ENCODE measurements around the gene ASPDH.
"Not testable (repeated sequence)": the region's sequence is repeated elsewhere in the genome, so short reads cannot be mapped to it uniquely, and the experiment has no call there.

DNA sequence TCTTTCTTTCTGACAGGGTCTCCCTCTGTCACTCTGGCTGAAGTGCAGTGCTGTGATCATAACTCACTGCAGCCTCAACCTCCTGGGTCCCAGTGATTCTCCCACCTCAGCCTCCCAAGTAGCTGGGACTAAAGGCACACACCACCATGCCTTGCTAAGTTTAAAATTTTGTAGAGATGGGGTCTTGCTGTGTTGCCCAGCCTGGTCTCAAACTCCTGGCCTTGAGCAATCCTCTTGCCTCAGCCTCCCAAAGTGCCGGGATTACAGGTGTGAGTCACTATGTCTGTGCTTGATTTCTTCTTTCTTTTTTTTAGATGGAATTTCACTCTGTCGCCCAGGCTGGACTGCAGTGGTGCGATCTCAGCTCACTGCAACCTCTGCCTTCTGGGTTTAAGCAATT lies 14.3 kb upstream of the ASPDH start:
- TF ChIP-seq, protein P1, sequence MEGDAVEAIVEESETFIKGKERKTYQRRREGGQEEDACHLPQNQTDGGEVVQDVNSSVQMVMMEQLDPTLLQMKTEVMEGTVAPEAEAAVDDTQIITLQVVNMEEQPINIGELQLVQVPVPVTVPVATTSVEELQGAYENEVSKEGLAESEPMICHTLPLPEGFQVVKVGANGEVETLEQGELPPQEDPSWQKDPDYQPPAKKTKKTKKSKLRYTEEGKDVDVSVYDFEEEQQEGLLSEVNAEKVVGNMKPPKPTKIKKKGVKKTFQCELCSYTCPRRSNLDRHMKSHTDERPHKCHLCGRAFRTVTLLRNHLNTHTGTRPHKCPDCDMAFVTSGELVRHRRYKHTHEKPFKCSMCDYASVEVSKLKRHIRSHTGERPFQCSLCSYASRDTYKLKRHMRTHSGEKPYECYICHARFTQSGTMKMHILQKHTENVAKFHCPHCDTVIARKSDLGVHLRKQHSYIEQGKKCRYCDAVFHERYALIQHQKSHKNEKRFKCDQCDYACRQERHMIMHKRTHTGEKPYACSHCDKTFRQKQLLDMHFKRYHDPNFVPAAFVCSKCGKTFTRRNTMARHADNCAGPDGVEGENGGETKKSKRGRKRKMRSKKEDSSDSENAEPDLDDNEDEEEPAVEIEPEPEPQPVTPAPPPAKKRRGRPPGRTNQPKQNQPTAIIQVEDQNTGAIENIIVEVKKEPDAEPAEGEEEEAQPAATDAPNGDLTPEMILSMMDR (IDR thresholded peaks at IDR 0.05), result not testable (repeated sequence)
- TF ChIP-seq POLR2A (IDR thresholded peaks at IDR 0.05), result not testable (repeated sequence)

Measured in transverse colon (tissue), 3 donors.